Left renal pelvis (tissue), 4 donors: ENCODE results near the gene EFCAB11. TPM values are rescaled to one million over a fixed set of nuclear protein-coding genes. Genes with fewer than 3 reads are reported as not detected.

Experiments
- DNase-seq, 4 donors: peaks; one replicate each; pipeline ENCODE4 v3.0.0-alpha.2; 2013; ENCODE audit warnings: low read depth in 4 of 4, low spot score in 3 of 4
- polyA plus RNA-seq, 4 donors: library from polyadenylated mRNA; unstranded; fragments of 120-200 nt; gene quantifications; one replicate each; pipeline ENCODE4 v1.2.1, GENCODE V29; 2013; ENCODE audit not compliant: insufficient read length in 4 of 4

Gene EFCAB11
- polyA plus RNA-seq, 4 donors, result 10.7 to 22.0 (median 17.4) TPM

DNA sequence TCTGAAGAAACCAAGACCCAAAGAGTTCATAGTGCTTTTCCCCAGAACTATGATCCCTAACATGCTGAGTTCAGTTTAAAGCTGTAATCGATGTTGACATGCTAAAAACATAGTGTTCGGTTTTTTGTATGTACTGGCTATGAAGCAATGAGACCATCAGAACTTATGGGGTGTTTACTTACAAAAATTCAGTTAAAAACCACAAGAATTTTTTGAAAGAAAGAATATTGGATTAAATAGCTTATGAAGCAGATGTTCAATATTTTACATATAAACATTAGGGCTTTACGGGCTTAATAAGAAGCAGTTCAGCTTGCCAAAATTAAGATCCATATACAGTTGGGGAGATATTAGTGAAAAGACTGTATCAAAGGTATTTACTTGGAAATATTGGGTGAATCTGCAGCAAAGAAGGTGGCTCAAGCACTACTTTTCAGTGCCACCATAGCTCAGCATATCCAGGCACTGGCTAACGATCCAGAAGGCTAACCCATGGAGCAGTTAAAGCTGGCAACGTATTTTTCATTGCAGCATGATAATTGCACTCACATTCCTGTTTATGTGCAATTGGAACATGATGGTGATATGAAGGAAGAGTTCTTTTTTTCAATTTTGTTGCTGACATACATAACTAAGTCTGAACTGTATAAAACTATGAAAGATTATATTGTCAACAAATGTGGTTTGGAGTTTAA is 125.9 kb downstream of the EFCAB11 start:
- no peak for DNase-seq

DNA sequence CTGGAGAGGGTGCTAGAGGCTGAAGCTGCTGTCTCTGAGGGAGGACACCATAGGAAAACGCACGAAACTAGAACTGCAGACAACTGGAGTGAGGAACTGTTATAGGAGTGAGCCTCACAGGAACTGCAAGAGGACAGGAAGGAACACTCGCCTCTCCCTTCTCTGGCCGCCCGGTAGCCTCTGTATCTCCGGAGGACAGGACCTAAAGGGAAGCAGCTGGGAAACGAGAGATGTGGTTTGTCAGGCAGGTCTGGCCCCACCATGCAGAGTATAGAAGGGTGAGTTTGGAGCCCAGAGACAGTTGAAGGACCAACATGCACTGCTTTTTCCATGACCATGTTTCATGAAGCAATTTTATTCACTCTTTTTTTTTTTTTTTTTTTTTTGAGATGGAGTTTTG is 127.3 kb downstream of the EFCAB11 start:
- no peak for DNase-seq

DNA sequence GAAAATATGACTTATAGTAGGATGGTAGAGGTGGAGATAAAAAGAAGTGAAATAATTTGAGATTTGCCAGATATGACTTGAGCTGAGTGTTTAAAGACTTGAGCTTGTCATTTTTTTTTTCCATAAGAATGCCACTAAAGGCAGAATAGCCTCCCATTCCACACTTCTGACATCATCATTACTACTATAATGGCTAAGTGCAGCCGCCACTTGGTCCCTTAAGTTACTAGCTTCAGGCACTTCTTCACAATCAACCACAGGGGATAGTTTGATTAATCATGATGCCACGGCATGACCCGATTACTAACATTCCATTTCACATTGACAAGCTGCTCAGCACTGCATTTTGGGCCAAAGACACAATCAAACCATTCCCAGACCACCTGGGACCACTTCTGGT is 127.9 kb downstream of the EFCAB11 start:
- DNase-seq, result no peak

DNA sequence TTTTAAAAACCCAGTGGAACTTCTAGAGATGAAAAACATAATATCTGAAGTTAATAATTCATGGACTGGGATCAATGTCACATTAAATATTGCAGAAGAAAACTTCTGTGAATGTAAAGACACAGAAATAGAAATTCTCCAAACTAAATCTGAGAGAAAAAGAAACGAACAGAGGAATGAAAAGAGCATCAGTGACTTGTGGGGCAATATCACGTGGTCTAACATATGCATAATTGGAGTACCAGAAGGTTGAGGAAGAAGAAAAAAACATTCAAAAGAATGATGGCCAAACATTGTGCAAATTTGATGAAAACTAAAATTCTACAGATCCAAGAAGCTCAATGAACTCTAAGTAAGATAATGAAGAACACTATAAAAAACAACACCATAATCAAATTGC is 130.8 kb downstream of the EFCAB11 start:
- DNase-seq, result no peak

DNA sequence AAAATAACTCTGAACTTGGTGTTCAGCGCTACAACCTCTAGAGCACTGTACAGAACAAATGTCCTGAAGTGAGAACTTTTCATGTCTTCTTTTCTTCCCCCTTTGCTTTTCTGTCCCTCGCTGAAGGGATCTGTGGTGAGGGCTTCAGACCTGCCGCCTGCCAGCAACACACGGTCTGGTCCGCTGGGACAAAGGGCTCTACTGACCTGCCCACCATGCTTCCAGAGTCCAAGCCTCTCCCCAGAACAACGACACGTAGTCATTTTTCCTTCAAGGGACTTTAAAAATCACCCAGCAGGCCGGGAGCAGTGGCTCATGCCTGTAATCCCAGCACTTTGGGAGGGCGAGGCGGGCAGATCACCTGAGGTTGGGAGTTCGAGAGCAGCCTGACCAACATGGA is 140.4 kb downstream of the EFCAB11 start:
- no peak for DNase-seq

DNA sequence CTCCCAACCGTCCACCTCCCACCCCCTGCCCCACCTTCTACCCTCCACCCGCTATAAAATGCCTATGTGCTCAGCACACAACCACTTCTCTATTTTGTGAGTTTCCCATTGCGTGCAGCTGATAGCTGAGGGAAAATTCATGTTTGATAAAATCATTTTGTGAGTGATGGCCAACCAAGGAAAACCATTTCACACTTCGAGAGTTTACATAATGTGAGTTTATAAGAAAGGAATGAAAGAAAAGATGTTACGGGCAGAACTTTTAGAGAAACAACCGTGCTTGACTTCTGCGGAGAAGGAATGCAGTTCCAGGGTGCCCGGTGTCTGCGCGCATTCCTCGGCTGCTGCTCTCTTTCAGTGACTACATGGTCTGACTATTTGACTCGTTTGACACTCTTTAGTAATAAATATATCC is 140.9 kb downstream of the EFCAB11 start:
- DNase-seq, result no peak

DNA sequence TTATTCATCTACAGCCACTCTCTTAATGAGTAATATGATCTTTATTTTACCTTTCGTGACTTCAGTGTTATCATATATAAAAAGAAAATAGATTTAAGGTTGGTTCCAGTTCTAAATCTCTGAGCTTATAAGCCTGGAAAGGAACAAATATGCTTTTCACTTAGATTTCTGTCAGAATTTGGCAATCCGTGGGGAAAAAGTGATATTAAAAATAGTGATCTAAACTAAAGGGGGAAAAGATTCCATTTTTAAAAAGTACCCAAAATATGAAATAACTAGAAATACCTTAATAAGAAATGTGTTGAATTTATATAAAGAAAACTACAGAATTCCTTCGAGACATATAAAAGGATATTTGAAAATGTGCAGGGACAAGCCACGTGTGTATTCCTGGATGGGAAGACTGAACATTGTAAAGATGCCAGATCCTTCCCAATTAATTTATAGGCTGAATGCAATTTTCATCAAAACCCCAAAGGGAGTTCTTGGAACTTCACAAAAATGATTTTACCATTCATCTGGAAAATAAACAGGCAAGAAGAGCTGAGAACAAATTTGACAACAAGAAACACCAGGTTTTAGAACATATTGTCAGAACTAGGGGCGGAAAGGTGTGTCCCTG is 142.5 kb downstream of the EFCAB11 start:
- DNase-seq, result no peak

DNA sequence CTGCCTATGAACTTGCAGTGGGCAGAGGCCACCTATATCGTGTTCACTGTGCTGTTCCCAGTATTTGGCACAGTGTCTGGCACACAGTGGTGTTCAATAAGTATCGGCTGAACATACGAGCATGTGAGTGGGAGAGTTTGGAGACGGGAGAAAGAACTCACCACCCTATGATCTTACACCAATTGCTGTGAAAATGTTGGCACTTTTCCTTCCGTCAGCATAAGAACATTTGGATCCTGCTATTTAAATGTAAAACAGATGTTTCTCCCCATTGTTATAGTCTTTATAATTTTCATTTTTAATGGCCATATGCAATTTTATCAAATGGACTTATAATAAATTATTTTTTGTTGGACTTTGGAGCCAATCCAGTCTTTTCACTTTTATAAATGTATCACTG is 144.4 kb downstream of the EFCAB11 start:
- DNase-seq, result no peak

DNA sequence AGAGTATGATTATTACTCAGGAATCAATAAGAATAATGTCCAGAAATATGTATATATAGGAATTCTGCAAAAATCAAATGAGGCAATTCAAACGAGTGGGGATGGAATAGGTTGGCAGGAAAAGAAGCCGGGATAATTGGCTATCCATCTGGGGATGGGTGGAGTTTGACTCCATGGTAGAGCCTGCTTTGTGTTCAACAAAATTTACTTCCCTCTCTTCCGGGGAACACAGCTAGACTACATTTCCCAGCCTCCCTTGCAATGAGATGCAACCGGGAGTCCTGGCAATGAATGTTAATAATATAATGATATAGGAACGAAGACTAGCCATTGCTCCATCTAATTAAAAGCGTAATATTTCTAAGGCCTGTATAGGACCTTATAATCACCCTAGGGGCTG is 146.6 kb downstream of the EFCAB11 start:
- no peak for DNase-seq

DNA sequence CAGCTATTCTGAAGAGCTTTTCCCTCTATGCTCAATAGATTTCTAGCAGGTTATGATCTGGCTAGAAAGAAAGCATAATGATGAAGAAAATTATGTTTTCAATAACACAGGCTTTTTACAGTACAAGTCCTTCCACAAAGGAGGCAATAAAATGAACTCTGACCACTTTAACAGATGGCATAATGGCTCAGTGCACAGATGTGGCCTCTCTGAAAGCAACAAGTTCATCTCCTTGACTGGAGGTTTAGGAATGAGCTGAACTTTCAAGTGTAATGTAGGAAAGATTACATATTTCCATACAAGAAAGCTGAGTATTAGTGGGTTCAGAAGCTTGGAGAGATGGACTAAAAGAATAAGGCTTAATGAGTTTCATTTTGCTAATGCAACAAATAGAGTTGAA is 147.4 kb downstream of the EFCAB11 start:
- no peak for DNase-seq

DNA sequence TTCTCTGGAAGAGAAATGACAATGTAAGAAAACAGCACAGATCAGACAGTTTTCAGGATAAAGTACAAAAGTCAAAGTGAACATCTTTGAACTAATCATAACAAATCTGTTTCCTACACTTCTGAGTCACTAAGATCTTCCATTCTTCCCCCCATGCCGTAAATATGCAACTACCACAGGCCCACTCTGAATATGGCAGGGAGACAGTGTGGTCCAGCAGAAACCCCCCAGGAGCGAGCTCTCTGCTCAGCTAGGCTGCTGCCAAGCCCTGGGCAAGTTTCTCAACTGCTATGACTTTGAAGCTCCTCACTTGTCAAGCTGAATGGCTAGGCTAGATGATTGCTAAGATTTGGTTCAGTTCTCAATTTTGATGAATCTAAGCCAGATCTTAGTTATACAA is 148.1 kb downstream of the EFCAB11 start:
- DNase-seq, result no peak

DNA sequence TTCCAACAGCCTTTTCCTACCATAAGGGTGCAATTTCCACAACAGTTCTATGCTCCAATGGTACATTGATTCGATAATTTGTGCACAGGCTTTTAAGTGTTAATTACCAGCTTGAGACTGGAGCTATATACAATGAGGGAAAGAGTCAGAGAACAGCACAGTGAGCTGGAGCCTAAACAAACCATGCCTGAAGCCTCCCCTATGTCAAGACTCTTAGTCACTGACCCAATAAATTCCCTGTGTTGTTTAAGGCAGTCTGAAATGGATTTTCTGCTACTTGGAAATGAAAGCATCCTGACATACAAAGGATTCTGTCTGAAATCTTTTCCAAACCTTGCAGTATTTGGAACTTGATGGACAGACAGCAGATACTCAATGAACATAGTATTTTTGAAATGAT is 149.0 kb downstream of the EFCAB11 start:
- DNase-seq, result no peak

DNA sequence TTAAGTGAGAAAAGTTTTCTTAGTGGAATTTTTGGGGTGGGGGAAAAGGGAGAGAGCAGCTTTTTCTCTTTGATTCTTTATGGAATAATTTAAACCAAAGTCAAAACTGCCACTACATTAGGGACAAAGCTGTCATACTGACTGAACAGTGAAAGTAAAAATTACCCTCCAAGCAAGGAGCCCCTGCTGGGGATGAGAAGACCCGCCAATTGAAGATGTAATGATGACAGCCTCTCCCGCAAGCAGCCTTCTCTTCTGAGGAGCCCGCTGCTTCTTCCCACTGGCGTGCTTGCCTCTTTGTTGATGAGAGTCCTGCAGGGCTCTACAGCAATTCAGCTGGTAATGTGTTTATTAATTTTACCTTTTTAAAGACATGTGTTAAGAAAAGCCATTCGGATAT is 151.0 kb downstream of the EFCAB11 start:
- no peak for DNase-seq

DNA sequence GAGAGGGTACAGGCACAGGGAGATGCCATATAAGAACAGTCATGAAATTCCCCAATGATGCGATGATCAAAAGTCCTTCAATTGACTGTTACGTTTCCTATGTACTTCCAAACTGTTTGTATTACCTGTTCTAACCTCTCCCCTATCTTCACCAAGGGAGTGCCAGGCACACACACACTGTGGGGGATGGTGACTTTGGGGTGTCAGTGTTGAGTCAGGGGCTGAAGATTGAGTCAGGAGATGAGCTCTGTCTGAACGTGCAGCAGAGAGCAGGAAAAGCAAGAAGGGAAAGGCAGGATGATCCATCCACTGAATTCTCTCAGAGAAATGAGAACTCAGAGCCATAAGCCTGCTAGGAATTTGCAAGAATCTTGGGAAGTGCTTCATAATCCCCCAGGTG is 153.4 kb downstream of the EFCAB11 start:
- no peak for DNase-seq

DNA sequence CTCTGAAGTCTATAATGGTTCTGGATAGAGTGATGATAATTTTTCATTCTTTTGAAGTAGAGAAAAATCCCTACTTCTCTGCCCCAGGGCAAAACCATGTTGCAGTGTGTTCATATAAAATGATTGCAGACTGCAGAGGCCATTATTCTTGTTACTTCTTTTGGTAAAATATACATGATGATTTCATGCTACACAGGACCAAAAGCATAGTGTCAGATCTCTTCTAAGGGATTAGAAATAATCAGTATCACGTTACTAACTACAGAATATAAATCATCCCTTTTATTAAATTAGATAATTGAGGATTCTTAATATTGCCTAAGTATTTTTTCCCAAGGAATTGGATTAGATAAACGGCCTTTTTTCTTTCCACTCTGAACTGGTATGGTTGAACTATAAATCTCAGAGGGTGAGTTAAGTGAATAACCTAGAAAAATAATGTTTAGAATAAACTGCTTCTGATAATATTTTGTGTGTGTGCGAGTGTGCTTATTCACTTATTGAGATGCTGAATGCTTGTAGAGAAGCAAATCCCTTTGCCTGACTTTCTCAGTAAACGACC is 156.2 kb downstream of the EFCAB11 start:
- DNase-seq, result no peak

DNA sequence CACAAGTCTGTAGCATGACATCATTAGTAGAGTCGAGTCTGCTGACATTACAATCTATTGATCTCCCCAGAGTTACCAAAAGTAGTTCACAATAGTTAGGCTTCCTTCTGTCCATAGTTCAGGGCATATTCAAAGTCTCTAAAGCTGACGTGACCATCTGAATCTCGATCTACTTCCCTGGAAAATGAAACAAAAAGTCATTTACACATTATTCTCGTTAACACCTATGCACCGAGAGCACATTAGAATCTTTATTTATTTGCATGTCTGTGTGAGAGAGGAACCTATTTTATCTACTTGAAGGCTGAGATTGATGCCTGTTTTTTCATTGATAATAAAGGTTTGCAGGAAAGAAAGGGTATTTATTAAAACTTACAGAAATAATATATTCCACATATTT is 157.4 kb downstream of the EFCAB11 start:
- no peak for DNase-seq

DNA sequence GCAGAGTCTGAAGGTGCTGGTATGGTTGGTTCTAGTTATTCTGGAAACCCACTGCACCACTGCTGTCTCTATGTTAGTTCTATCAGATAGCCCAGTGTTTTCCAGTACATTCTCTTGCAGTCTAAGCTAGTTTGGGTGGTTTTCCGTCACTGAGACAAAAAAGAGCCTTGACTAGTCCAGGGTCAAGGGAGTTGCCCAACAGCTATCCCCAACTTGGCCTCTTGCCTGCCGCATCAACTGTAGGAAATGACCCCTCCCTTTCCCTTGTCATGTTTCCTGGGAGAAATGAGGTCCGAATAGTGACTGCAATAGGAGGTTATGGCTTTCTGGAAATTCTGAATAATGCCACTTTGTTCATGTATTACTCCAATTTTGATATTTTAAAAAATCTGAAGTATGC is 160.4 kb downstream of the EFCAB11 start:
- no peak for DNase-seq

DNA sequence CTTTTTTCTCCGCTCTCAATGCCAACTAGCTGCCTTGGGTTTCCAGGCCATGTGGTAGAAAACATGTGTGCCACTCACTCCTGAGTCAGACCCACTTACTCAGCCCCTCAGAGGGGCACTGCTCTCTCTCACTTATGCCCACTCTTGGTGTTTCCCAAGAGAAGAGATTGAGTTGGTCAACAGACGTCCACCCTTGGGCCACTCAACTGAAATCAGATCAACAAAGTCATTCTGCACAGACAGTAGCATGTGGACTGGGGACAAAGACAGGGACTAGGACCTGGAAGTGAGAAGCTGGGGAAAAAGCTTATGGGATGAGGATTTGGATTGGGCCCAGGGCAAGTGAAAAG is 161.2 kb downstream of the EFCAB11 start:
- DNase-seq, result no peak

DNA sequence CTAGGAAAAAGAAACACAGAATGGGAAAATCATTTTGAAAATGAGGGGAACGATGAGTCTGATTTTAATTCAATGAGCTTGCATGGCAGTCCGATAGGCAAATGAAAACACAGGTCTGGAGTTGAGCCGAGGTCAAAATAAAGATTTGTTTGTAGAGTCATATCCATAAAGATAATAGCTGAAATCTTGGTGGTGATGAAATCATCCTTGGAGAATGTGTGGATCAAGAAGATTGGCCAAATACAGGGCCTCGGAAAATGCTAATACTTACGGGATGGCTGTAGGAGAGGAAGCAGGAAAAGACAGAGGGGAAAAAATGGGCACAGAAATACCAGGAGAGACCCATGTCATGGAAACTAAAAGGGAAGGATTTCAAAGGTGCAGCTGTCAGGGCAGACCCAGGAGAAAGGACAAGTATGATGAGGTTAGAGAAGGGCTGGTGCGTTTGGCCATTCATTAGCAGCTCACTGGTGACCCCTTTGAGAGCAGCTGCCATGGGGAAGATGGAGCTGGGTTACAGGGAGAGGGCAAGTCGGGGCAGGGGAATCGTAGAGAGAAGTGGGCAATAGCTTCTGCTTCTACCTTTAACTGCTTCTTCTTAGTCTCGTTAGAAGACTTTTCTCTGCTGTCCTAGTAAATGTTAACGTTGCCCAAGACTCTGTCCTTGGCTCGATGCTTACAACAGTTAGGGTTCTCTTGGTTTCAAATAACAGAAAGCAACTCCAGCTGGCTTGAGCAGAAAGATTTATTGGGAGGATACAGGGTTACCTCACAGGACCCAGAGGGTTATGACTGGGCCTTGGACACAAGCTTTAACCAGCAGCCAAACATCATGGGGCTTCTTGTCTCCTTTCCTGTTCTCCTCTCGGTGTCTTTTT is 161.8 kb downstream of the EFCAB11 start:
- peak in 1 of 4 donors; percentile 14 for DNase-seq

DNA sequence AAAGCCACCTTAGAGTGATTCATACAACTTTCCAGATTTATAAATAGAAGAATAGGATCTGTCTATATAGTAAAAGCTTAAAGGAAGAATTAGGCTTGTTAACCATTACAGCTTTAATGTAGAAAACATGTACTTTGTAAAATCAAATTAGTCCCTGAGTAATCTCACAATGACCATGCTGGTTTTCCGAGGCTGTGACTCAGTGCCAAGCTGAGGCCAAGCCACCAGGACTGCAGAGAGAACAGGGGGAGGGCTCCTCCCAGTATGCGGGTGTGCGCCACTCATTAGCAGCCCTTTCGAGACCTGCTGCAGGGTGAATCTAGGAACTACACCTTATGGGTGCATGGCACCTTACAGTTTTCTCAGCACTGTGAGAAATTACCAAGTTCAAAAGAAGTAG is 167.0 kb downstream of the EFCAB11 start:
- no peak for DNase-seq

DNA sequence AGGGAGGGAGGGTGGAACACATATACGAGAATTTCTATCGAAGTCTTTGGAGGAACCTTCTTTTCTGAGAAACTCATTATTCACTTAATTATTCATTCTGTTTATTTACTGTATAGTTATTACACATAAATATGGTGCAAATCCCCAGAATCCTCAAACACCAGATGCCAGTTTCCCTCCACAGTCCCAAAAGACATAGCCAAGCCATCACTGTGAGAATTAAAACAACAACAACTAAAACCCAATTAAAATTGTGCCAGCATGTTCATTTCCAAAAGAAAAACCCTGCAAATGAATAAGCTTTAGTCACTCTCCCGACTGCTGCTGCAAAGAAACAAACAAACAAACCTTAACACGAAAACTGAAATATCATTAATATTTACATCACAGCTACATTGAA is 173.5 kb downstream of the EFCAB11 start:
- no peak for DNase-seq

DNA sequence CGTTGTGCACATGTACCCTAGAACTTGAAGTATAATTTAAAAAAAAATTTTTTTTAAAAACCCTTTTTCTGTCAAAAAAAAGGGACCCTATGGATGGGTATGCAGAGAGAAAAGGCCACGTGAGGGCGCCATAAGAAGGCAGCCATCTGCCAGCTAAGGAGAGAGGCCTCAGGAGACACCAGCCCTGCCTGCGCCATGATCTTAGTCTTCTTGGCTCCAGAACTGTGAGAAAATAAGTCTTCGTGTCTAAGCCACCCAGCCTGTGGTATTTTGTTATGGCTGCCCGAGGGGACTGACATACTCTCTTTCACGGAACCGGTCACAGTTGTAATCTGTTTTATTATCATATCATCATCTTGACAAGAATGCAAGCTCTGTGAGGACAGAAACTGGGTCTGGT is 174.8 kb downstream of the EFCAB11 start:
- DNase-seq, result no peak
